HL-60 (cell line): ENCODE results near the gene CDH23.

Experiments
- DNase-seq, 2 experiments: peaks; one replicate each; pipeline ENCODE4 v3.0.0-alpha.2; 2010 to 2020; ENCODE audit warnings: low read depth in 1 of 2, low spot score in 1 of 2
- H3K27ac ChIP-seq: fragments of 250-450 bp; sonication (Bioruptor Pico); replicated peaks from 2 replicates; pipeline ENCODE4 v1.5.1; 2020; ENCODE audit warnings: mild to moderate bottlenecking, moderate library complexity
- H3K27me3 ChIP-seq: fragments of 250-450 bp; sonication (Bioruptor Pico); 2 replicates; pipeline ENCODE4 v1.5.1; 2021; ENCODE audit warnings: mild to moderate bottlenecking, moderate library complexity; ENCODE audit not compliant: insufficient read depth, poor library complexity, severe bottlenecking
- H3K4me3 ChIP-seq: replicated peaks from 2 replicates; pipeline ENCODE4 v1.5.1; 2011; ENCODE audit warnings: mild to moderate bottlenecking, control low read depth, low read length; ENCODE audit not compliant: insufficient read depth
- GABPA ChIP-seq: IDR thresholded peaks from 2 replicates; pipeline ENCODE4 v1.6.1; 2012; ENCODE audit warnings: low read depth
- POLR2AphosphoS5 ChIP-seq: IDR thresholded peaks from 2 replicates; pipeline ENCODE4 v1.6.1; 2012; ENCODE audit warnings: low read depth
- SPI1 ChIP-seq: IDR thresholded peaks from 2 replicates; pipeline ENCODE4 v1.6.1; 2012; ENCODE audit warnings: low read depth, mild to moderate bottlenecking, borderline replicate concordance
- TF ChIP-seq, protein P1 (sequence below): IDR thresholded peaks from 2 replicates; pipeline ENCODE4 v1.6.1; 2012; ENCODE audit warnings: low read depth; ENCODE audit not compliant: insufficient replicate concordance
- TF ChIP-seq, protein P2 (sequence below): IDR thresholded peaks from one replicate; pipeline ENCODE4 v1.5.1; 2011; ENCODE audit warnings: low read length, control low read depth, inconsistent platforms; ENCODE audit not compliant: insufficient read depth

Gene CDH23

DNA sequence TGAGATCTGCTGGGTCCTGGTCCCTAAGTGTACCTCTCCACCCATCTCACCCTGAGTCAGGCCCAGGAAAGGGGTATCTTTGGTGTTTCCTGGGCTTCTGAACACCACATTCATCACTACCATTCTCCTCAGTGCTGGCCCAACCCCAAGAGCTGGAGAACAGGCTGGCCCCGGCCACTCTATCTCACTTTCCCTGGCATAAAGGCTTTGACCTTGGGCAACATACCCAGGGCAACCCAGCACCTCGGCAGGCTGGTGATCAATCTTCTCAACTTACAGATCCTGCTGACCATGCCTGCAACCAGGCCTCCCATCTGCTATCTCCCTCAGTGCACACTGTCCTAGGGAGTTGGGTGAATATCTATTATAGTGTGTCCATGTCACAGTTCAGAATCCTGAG lies 374.5 kb downstream of the CDH23 start:
- TF ChIP-seq, protein P1, sequence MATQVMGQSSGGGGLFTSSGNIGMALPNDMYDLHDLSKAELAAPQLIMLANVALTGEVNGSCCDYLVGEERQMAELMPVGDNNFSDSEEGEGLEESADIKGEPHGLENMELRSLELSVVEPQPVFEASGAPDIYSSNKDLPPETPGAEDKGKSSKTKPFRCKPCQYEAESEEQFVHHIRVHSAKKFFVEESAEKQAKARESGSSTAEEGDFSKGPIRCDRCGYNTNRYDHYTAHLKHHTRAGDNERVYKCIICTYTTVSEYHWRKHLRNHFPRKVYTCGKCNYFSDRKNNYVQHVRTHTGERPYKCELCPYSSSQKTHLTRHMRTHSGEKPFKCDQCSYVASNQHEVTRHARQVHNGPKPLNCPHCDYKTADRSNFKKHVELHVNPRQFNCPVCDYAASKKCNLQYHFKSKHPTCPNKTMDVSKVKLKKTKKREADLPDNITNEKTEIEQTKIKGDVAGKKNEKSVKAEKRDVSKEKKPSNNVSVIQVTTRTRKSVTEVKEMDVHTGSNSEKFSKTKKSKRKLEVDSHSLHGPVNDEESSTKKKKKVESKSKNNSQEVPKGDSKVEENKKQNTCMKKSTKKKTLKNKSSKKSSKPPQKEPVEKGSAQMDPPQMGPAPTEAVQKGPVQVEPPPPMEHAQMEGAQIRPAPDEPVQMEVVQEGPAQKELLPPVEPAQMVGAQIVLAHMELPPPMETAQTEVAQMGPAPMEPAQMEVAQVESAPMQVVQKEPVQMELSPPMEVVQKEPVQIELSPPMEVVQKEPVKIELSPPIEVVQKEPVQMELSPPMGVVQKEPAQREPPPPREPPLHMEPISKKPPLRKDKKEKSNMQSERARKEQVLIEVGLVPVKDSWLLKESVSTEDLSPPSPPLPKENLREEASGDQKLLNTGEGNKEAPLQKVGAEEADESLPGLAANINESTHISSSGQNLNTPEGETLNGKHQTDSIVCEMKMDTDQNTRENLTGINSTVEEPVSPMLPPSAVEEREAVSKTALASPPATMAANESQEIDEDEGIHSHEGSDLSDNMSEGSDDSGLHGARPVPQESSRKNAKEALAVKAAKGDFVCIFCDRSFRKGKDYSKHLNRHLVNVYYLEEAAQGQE: no peak
- no peak for TF ChIP-seq GABPA
- no peak for TF ChIP-seq POLR2AphosphoS5
- TF ChIP-seq, protein P2, sequence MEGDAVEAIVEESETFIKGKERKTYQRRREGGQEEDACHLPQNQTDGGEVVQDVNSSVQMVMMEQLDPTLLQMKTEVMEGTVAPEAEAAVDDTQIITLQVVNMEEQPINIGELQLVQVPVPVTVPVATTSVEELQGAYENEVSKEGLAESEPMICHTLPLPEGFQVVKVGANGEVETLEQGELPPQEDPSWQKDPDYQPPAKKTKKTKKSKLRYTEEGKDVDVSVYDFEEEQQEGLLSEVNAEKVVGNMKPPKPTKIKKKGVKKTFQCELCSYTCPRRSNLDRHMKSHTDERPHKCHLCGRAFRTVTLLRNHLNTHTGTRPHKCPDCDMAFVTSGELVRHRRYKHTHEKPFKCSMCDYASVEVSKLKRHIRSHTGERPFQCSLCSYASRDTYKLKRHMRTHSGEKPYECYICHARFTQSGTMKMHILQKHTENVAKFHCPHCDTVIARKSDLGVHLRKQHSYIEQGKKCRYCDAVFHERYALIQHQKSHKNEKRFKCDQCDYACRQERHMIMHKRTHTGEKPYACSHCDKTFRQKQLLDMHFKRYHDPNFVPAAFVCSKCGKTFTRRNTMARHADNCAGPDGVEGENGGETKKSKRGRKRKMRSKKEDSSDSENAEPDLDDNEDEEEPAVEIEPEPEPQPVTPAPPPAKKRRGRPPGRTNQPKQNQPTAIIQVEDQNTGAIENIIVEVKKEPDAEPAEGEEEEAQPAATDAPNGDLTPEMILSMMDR: no peak
- no peak for TF ChIP-seq SPI1
- H3K27ac ChIP-seq: peak overlapping the region; percentile 91
- H3K27me3 ChIP-seq: no peaks in the 10 kb centered on the region
- peak overlapping the region; percentile 81 for H3K4me3 ChIP-seq
- no peak for DNase-seq

DNA sequence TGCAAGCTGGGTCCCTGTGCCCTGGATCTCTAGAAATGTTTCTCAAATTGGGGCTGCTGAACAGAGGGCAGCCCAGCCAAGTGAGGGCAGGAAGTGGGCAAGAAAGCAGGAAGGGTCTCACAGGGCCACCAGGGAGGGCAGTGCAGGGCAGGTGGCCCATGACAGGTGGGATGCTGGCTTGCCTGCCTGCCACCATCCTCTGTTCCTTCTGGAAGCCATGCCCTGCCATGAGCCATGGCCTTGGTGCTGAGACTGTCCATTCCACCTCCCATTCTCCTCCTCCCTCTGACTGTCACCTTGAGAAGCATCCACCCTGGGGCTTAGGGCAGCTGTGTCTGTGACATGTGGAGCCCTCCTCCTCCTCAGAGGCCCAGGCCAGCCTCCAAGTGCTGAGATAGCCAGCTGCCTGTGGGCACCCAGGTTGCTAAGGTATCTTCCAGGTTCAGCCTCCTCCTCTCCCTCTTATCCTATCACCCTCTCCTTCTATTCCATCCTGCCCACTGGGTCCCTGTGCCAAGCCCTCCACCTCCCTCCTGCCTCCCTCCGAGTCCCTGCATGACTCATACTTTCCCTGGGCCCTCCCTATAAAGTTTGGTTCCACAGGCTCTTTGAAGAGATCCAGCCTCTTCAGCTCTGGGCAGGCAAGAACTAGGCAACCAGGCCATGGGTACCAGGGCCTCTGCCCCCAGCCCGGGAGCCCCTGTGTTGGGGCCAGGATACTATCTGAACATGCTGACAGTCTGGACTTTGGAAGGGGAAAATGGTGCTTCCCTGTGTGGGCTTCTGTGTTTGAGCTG lies 375.3 kb downstream of the CDH23 start:
- peak; percentile 41 to 85 for DNase-seq

DNA sequence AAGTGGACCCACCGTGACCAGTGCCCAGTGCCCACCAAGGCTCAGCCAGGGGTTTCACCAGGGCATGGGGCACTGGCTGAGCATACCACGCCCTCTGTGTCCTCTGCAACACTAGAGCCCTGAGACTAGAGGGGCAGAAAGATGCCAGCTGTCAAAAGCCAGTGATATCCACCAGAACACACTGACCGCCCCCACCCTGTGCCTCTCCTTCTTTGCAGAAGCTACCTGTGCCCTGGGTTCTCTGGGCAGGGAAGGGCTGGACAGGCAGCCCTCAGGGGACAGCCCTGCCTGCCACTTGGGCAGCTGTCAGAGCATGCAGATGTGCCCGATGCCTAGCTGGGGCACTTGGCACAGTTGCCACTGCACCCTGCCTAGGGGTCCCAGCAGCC lies 376.1 kb downstream of the CDH23 start:
- peak overlapping the region; percentile 91 for H3K27ac ChIP-seq
- DNase-seq: no peak

More for the DNA sequence above, 375.3 kb downstream of the CDH23 start:
- peak overlapping the region; percentile 81 for H3K4me3 ChIP-seq
- peak overlapping the region; percentile 91 for H3K27ac ChIP-seq
- TF ChIP-seq SPI1: no peak
- TF ChIP-seq, protein P2: no peak
- TF ChIP-seq, protein P1: no peak
- no peak for TF ChIP-seq POLR2AphosphoS5
- no peak for TF ChIP-seq GABPA
- H3K27me3 ChIP-seq: no peaks in the 10 kb centered on the region

More for the DNA sequence above, 376.1 kb downstream of the CDH23 start:
- Histone ChIP-seq H3K4me3 (peak overlapping the region; percentile 81), H3K27me3 (no peaks in the 10 kb centered on the region)
- TF ChIP-seq SPI1 (no peak), GABPA (no peak), POLR2AphosphoS5 (no peak)
- TF ChIP-seq, protein P1: no peak
- TF ChIP-seq, protein P2: no peak
